NCI-H446 (cell line): ENCODE measurements around the gene PPP1R7.

Experiments
- DNase-seq, 2 experiments: peaks; one replicate each; lab custom pipeline; 2025; lab: John Stamatoyannopoulos, UW

Gene PPP1R7

GRCh38 chr2:241214766-241215165 lies 64.5 kb downstream of the PPP1R7 start:
- no peak for DNase-seq

- DNase-seq: no peak
These were observed 65.2 kb downstream of the PPP1R7 start for GRCh38 chr2:241215421-241215820.

- DNase-seq: no peak
These were observed 66.0 kb downstream of the PPP1R7 start for GRCh38 chr2:241216211-241216761.

GRCh38 chr2:241217320-241218031 lies 67.2 kb downstream of the PPP1R7 start:
- peak in 1 of 2 experiments; percentile 7 for DNase-seq

- DNase-seq: no peak
These were observed 68.1 kb downstream of the PPP1R7 start for GRCh38 chr2:241218131-241219029.

GRCh38 chr2:241219030-241219382 lies 68.7 kb downstream of the PPP1R7 start:
- DNase-seq: no peak

- no peak for DNase-seq
These were observed 69.6 kb downstream of the PPP1R7 start for GRCh38 chr2:241219856-241220356.

GRCh38 chr2:241223211-241224017 lies 73.1 kb downstream of the PPP1R7 start:
- no peak for DNase-seq

GRCh38 chr2:241224018-241224850 lies 74.0 kb downstream of the PPP1R7 start:
- DNase-seq: no peak

GRCh38 chr2:241224851-241225438 lies 74.7 kb downstream of the PPP1R7 start:
- DNase-seq: no peak

GRCh38 chr2:241225545-241225944 lies 75.3 kb downstream of the PPP1R7 start:
- no peak for DNase-seq

GRCh38 chr2:241225983-241226382 lies 75.7 kb downstream of the PPP1R7 start:
- DNase-seq: no peak

- DNase-seq: no peak
These were observed 76.7 kb downstream of the PPP1R7 start for GRCh38 chr2:241226723-241227572.

- DNase-seq: no peak
These were observed 77.3 kb downstream of the PPP1R7 start for GRCh38 chr2:241227594-241227993.

- no peak for DNase-seq
These were observed 78.0 kb downstream of the PPP1R7 start for GRCh38 chr2:241228081-241228859.

GRCh38 chr2:241228860-241229516 lies 78.7 kb downstream of the PPP1R7 start:
- DNase-seq: no peak

GRCh38 chr2:241229563-241230401 lies 79.5 kb downstream of the PPP1R7 start:
- DNase-seq: no peak
